NCI-H2227 treated with DMSO at 0.1 percent for 48 hours (cell line): ENCODE measurements around the gene PATJ.
A peak's percentile ranks its signal among the peaks of the same experiment; 100 is the strongest.
"Not testable (repeated sequence)": the region's sequence is repeated elsewhere in the genome, so short reads cannot be mapped to it uniquely, and the experiment has no call there.

ENCODE experiments used
- DNase-seq: peaks from one replicate; lab custom pipeline; 2025; lab: John Stamatoyannopoulos, UW

The PATJ gene

DNA sequence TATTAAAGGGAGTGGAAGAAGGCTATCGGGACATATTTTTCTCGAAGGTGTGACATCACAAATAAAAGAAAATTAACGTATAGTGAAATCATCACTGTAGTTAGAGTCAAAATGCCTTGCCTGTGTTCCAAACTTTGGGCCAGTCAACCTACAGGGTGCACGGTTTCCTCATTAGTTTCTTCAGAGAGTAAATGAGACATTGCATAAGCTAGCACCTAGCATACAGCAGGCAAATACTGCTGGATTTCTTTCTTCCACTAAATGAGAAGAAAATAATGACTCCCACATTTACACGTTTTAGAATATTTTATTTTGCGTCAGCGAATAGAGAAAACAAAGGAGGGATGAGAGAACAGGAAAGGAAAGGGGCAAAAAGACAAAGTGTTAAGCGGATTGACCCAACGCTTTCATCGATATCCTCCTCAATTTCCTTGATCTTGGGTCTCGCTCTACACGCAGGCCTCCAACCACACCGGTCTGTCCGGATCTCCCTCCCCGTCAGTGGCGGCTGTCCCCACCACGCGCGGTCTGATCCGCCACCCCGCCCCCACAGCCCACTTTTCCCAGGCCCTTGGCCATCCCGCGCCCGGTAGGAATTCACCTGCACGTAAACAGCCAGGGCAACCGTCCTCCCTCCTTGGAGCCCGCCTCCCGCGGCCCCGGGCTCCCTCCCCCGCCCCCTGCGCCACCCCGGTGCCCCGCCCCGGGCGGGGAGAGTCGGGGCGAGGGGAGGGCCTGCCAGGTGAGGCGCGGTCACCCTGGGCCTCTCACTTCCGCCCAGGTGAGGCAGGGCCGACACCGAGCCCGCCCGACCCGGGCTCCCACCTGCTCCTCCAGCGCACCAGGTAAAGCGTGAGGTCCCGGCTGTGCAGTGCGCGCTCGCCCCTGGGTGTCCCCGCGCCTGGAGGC is at the start of gene PATJ:
PATJ (plus strand) TSS at position 770 of the 909 bp plus-strand sequence. CDS start 20,413 bp downstream, outside the sequence.
- DNase-seq, result peak; percentile 29

DNA sequence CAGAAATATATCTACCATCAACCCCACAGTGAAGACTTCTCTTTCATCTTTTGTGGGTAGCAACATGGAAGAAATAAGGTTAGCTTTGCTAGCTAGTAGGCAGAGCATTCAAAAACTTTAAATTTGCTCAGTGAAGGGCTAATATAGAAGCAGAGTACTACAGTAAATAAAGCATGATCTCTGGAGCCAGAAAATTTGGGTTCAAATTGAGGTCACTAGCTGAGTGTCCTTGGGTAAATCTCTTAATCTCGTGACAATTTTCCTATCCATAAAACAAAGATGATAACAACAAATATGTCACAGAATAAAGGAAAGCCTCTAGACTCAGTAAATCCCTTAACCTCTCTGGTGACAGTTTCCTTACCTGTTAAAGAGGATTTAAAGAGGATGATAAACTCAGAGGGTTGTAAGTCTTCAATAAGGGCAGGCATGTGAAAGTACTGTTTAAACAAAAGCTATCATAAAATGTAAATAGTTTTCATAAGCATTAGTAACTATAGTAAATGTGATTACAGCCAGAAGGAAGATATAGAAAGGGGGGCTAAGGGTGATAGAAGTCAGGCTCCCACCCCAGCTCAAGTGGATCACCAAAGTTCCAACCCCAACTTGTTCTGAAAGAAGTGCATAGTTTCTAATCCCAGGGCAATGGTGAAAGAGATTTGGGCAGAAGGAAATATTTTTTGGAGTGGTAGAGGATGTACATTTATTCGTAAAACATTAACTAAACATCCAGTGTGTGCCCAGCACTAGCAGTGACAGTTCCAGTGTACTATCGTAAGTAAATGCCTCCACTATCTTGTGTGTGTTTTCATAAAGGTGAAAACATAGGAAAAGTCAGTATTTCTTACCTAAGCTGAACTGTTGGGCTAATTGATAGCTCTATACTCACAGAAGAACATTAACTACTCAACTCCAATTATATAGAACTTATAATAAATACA is 42.1 kb upstream of the PATJ start:
- no peak for DNase-seq

- DNase-seq, result no peak
Measured at GRCh38 chr1:61708953-61709907, 33.0 kb upstream of the PATJ start.

DNA sequence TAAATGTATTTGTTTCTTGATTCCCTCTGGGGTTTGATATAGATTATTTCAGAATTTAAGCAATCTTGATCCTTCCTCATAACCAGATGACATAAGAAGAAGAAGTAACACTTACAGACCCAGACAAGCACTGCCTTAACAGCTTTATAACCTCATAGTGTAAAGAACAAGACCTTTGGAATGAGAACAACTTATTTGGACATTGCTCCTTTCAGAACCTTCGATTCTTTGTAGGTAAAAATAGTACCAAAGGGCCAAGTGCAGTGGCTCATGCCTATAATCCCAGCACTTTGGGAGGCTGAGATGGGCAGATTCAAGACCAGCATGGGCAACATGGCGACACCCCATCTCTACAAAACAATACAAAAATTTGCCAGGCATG is 32.4 kb upstream of the PATJ start:
- DNase-seq, result no peak

GRCh38 chr1:61711257-61711656 is 31.0 kb upstream of the PATJ start:
- not testable (repeated sequence) for DNase-seq

- no peak for DNase-seq
Measured at GRCh38 chr1:61711969-61712368, 30.3 kb upstream of the PATJ start.

DNA sequence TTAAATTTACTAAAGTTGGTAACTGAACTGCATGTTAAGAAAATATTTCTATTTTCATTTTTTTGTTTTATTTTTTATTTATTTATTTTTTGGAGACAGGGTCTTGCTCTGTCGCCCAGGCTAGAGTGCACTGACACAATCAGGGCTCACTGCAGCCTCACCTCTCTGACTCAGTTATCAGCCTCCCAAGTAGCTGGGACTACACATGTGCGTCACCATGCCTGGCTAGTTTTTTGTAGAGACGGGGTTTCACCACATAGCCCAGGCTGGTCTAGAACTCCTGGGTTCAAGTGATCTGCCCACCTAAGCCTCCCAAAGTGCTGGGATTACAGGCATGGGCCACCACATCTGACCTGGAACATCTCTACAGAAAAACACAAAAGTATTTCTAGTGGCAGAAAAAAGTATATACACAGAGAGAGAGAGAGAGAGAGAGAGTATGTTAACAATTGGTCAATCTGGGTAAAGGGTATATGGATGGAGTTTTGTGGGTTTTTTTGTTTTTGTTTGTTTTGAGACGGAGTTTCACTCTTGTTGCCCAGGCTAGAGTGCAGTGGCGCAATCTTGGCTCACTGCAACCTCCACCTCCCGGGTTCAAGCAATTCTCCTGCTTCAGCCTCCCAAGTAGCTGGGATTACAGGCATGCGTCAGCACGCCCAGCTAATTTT is 23.1 kb upstream of the PATJ start:
- not testable (repeated sequence) for DNase-seq

DNA sequence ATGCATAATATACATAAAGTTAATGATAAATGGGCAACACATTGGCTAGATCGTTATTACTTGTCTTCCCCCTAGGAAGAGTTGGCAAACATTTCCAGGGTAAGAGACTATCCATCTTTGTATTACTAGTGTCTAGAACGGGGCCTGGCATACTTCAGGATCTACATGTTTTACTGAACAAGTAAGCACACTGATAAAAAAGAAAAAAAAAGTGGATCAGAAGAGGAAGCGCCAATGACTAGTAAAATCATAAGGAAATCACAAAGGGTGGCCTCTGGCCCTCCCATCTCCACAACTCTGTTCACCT is 17.8 kb upstream of the PATJ start:
- no peak for DNase-seq

- DNase-seq, result peak; percentile 93
Measured at GRCh38 chr1:61724813-61725694, 17.2 kb upstream of the PATJ start, which contains the start of gene TM2D1. Gene TM2D1 (minus strand): TSS chr1:61725141. CDS start chr1:61725120, 21 bp downstream.

DNA sequence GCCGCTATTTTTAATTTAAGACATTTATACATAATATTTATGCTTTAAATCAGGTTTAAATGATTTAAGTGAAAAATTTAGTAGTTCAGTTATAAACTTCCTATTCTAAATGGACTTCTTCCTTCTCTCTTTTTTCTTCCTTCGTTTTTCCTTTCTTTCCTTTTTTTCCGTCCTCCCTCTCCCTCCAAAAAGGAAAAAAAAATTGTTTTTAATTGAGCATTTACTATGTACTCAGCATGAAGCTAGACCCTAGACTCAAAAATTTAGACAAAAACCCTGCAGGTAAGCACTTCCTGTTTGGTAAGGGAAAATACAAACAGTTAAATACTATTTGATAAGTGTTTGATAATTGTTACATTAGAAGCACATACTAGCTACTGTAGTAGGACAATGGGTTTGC is 14.7 kb upstream of the PATJ start:
- DNase-seq, result no peak

- DNase-seq, result not testable (repeated sequence)
Measured at GRCh38 chr1:61730679-61731078, 11.6 kb upstream of the PATJ start.

DNA sequence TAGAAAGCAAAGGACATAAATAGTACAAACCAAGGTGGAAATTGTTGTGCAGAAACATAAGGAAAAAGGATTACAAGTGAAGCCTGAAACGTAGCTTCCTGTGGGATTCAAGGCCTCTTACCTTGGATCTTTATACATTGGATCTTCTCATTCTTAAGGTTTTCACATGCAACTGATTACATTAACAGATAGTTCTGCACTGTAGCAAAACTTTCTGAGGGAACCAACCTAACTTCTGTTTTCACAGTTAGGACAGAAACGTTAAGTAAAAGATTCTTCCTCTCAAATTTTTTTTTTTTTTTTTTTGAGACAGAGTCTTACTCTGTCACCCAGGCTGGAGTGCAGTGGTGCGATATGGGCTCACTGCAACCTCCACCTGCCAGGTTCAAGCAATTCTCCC is 9.6 kb upstream of the PATJ start:
- no peak for DNase-seq

DNA sequence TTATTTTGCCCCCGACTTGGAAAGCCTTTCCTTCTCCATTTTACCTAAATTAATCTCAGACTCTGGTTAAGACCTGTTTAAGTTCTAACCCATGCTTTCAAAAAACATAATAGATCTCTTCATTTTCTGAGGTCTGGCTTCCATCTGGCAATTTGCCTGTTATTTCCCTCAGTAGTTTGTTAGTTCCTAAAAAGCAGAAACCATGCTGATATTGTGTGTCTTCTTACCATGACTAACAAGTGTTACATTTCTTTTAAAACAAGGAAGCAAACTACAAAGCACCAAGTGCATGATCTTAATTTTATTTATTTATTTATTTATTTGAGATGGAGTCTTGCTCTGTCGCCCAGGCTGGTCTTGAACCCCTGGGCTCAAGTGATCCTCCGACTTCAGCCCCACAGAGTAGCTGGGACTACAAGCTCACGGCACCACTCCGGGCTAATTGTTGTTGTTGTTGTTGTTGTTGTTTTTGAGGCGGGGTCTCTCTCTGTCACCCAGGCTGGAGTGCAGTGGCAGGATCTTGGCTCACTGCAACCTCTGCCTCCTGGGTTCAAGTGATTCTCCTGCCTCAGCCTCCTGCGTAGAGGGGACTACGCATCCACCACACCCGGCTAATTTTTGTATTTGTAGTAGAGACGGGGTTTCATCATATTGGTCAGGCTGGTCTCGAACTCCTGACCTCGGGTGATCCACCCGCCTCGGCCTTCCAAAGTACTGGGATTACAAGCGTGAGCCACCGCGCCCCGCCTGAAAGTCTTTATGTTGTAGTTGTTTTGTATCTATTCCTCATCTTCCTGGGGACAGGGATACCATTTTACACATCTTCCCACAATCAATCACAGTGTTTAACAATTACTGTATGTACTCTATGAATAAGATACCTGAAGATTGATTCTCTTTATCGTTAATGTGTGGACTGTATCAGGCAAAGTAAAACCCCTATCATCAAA is 1.3 kb upstream of the PATJ start:
- DNase-seq, result no peak

- peak; percentile 36 for DNase-seq
Measured at GRCh38 chr1:61742620-61743430, 545 bp downstream of the PATJ start.

- no peak for DNase-seq
Measured at GRCh38 chr1:61743431-61743705, 1.1 kb downstream of the PATJ start.

DNA sequence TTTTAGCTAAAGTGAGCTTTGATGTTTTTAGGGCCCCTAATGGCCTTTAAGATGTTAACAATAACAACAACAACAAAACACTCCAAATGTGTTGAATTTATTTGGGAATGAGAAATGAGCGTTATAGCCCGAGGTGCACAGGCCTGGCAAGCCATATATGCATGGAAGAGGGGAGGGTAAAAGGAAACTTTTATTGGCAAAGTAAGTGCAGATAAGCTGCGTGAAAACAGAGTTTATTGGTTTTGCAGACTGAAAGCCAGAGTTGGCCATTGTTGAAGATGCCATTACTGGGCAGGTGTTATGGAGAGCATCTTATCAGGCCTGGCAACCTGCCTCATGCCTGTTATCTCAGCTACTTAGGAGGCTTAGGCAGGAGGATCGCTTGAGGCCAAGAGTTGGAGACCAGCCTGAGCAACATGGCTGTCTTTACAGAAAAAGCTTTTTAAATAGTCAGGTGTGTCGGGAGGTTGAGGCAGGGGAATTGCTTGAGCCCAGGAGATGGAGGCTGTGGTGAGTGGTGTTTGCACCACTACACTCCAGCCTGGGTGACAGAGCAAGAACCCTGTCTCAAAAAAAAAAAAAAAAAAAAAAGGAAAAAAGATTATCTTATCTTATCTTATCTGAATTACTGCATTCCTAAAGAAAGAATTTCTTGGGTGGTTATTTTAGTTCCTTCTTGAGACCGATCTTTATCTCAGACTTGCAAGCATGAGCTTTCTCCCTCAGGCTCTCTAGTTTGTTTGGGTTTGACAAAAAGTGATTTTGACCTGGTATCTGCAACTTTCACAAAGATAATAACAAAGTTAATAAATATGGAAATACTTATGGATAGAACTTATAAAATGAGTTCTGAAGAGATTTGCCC is 1.7 kb downstream of the PATJ start:
- DNase-seq, result no peak

GRCh38 chr1:61746813-61747212 is 4.5 kb downstream of the PATJ start:
- no peak for DNase-seq
